Suprapubic skin (tissue), 4 donors: ENCODE data around the gene LSM11.
"Not testable (repeated sequence)": the region's sequence is repeated elsewhere in the genome, so short reads cannot be mapped to it uniquely, and the experiment has no call there.

ENCODE experiments used
- EP300 ChIP-seq: sonication (generic); formaldehyde crosslinking; IDR thresholded peaks from one replicate; pipeline ENCODE4 v1.6.1; 2017; ENCODE audit warnings: antibody characterized with exemption
- POLR2A ChIP-seq, 2 donors: fragments of 450-650 bp; IDR thresholded peaks; one replicate each; pipeline ENCODE4 v1.6.1; 2017; ENCODE audit warnings: antibody characterized with exemption in 2 of 2, mild to moderate bottlenecking in 2 of 2, moderate library complexity in 2 of 2
- POLR2AphosphoS5 ChIP-seq, 3 donors: sonication (generic); formaldehyde crosslinking; IDR thresholded peaks; one replicate each; pipeline ENCODE4 v1.6.1; 2017; ENCODE audit warnings: antibody characterized with exemption in 3 of 3
- TF ChIP-seq, protein P1 (sequence below), 2 donors: fragments of 200-600 bp in 1 of 2; fragments of 450-650 bp in 1 of 2; sonication (generic) in 1 of 2; IDR thresholded peaks; one replicate each; pipeline ENCODE4 v1.5.1; 2016 to 2019; ENCODE audit warnings: antibody characterized with exemption in 2 of 2, mild to moderate bottlenecking in 1 of 2, moderate library complexity in 1 of 2

DNA sequence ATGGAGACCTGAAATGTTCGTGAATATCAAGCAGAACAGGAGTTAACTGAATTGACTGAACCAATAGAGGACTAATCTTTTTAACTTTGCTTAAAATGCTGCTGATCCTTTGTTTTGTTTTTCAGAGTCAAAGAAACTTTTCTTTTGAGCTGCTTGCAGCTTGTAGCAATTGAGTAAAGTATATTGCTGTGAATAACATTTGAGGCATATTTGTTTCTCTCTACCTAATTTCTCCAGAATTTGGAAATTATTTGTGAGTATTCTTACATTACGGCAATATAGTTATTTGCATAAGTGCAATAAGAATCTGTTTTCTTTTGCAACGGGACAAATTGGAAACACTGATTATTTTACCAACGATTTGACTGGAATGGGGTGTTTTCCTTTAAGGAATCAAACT is 44.8 kb upstream of the LSM11 start:
- TF ChIP-seq, protein P1, sequence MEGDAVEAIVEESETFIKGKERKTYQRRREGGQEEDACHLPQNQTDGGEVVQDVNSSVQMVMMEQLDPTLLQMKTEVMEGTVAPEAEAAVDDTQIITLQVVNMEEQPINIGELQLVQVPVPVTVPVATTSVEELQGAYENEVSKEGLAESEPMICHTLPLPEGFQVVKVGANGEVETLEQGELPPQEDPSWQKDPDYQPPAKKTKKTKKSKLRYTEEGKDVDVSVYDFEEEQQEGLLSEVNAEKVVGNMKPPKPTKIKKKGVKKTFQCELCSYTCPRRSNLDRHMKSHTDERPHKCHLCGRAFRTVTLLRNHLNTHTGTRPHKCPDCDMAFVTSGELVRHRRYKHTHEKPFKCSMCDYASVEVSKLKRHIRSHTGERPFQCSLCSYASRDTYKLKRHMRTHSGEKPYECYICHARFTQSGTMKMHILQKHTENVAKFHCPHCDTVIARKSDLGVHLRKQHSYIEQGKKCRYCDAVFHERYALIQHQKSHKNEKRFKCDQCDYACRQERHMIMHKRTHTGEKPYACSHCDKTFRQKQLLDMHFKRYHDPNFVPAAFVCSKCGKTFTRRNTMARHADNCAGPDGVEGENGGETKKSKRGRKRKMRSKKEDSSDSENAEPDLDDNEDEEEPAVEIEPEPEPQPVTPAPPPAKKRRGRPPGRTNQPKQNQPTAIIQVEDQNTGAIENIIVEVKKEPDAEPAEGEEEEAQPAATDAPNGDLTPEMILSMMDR (IDR thresholded peaks at IDR 0.05): not testable (repeated sequence)
- not testable (repeated sequence) for TF ChIP-seq POLR2AphosphoS5 (IDR thresholded peaks at IDR 0.05); EP300; POLR2A (IDR thresholded peaks at IDR 0.05)
